GM23248 (cell line): ENCODE measurements around the gene APOM. TPM values are rescaled to one million over a fixed set of nuclear protein-coding genes. Genes with fewer than 3 reads are reported as not detected.
A peak's percentile ranks its signal among the peaks of the same experiment; 100 is the strongest.

Experiments
- DNase-seq: peaks from one replicate; pipeline ENCODE4 v3.0.0-alpha.2; 2015
- H2AFZ ChIP-seq: fragments of 200-600 bp; sonication (generic); 2 replicates; pipeline ENCODE4 v1.6.1; 2016; ENCODE audit warnings: antibody characterized with exemption
- H3F3A ChIP-seq: fragments of 200-600 bp; sonication (generic); 2 replicates; pipeline ENCODE4 v1.6.1; 2016; ENCODE audit warnings: mild to moderate bottlenecking, antibody characterized with exemption, mixed run types; ENCODE audit not compliant: insufficient read depth
- H3K27ac ChIP-seq: fragments of 200-600 bp; sonication (generic); 2 replicates; pipeline ENCODE4 v1.5.1; 2016; ENCODE audit warnings: mild to moderate bottlenecking
- H3K27me3 ChIP-seq: fragments of 200-600 bp; sonication (generic); replicated peaks from 2 replicates; pipeline ENCODE4 v1.6.1; 2016; ENCODE audit warnings: mild to moderate bottlenecking; ENCODE audit not compliant: insufficient read depth
- H3K36me3 ChIP-seq: fragments of 200-600 bp; sonication (generic); 2 replicates; pipeline ENCODE4 v1.6.1; 2016; ENCODE audit warnings: low read depth, mild to moderate bottlenecking
- H3K4me1 ChIP-seq: fragments of 200-600 bp; sonication (generic); 2 replicates; pipeline ENCODE4 v1.6.1; 2016; ENCODE audit warnings: mild to moderate bottlenecking; ENCODE audit not compliant: insufficient read depth
- H3K4me2 ChIP-seq: fragments of 200-600 bp; sonication (generic); one replicate; pipeline ENCODE4 v1.6.1; 2016; ENCODE audit warnings: mild to moderate bottlenecking; ENCODE audit not compliant: unreplicated experiment
- H3K4me3 ChIP-seq: fragments of 200-600 bp; sonication (generic); 2 replicates; pipeline ENCODE4 v1.5.1; 2016; ENCODE audit warnings: mild to moderate bottlenecking
- H3K79me2 ChIP-seq: fragments of 200-600 bp; sonication (generic); 2 replicates; pipeline ENCODE4 v1.6.1; 2016; ENCODE audit warnings: mild to moderate bottlenecking; ENCODE audit not compliant: insufficient read depth
- H3K9ac ChIP-seq: fragments of 200-600 bp; sonication (generic); 2 replicates; pipeline ENCODE4 v1.6.1; 2016; ENCODE audit warnings: mild to moderate bottlenecking
- H3K9me2 ChIP-seq: fragments of 200-600 bp; sonication (generic); 2 replicates; pipeline ENCODE4 v1.6.1; 2016; ENCODE audit warnings: mixed run types, mild to moderate bottlenecking, moderate library complexity; ENCODE audit not compliant: insufficient read depth
- H3K9me3 ChIP-seq: fragments of 200-600 bp; sonication (generic); one replicate; pipeline ENCODE4 v1.6.1; 2017; ENCODE audit warnings: low read depth
- H4K20me1 ChIP-seq: fragments of 200-600 bp; sonication (generic); 2 replicates; pipeline ENCODE4 v1.6.0; 2016; ENCODE audit not compliant: insufficient read depth
- EZH2 ChIP-seq: fragments of 200-600 bp; sonication (generic); IDR thresholded peaks from 2 replicates; pipeline ENCODE4 v1.6.1; 2018; ENCODE audit warnings: antibody characterized with exemption, mild to moderate bottlenecking; ENCODE audit not compliant: insufficient read depth, poor library complexity, severe bottlenecking
- EZH2phosphoT487 ChIP-seq: fragments of 200-600 bp; sonication (generic); IDR thresholded peaks from 2 replicates; pipeline ENCODE4 v1.6.1; 2018; ENCODE audit warnings: antibody characterized with exemption, moderate library complexity, mild to moderate bottlenecking, low read depth; ENCODE audit not compliant: insufficient read depth
- WGBS, 2 experiments: methylation state at CpG; one replicate each; pipeline ENCODE4 v1.1.6; 2015 to 2017; ENCODE audit warnings: low lambda C conversion rate in 2 of 2, low coverage in 1 of 2; ENCODE audit errors: missing lambda C conversion rate in 2 of 2; 5-methylcytosine and 5-hydroxymethylcytosine counted together
- in situ Hi-C: fragments of 300-500 bp; cut with MboI; formaldehyde crosslinking; loops from 2 replicates; pipeline ENCODE4 v1.15.0; 2020
- polyA plus RNA-seq: library from polyadenylated mRNA; unstranded; fragments of >200 nt; fragmentation: Nextera tagmentation; extraction: Ambion mirVana; gene quantifications from 2 replicates; pipeline ENCODE4 v1.2.1, GENCODE V29; 2016
- total RNA-seq: library from RNA; depleted of rRNA; stranded (reverse); fragments of >200 nt; shearing (Covaris generic); gene quantifications from 2 replicates; pipeline ENCODE4 v1.2.3, GENCODE V29; 2014

The APOM gene
- total and polyA plus RNA-seq, 2 experiments from 2014 or later, result 0.76 to 5.9 TPM

DNA sequence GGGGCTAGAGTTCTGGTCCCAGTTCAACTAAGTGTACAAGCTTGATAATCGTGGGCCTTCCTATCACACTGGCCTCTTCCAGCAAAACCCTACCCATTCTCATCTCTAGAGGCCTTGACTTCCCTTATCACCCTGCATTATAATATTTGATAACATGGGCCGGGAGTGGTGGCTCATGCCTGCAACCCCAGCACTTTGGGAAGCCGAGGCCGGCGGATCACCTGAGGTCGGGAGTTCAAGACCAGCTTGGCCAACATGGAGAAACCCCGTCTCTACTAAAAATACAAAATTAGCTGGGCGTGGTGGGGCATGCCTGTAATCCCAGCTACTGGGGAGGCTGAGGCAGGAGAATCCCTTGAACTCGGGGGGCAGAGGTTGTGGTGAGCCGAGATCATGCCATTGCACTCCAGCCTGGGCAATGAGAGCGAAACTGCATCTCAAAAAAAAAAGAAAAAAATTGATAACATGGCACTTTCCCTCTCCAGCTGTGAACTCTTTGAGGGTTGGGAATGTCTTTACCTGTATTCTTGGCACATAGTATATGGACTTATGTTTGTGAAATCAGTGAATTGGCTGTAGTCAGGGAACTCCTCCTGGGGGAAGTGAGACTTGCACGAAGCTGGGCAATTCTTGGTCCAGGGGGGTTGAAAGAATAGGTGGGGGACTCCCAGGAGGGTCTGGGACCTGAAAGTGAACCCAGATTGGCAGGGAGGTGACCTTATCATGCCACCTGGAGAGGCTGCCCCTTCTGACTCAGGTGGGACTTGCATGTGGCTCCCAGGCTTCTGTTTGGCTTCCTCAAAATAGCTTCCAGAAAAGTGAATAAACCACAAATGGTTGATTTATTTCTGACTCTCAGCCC is 5.8 kb downstream of the APOM start:
- Histone ChIP-seq H3F3A (peaks cover 33% of the 10 kb centered on the region), H3K4me1 (peaks cover 24% of the 10 kb centered on the region), H3K4me3 (peak overlapping the region; percentile 91), H3K9me2 (no peaks in the 10 kb centered on the region), H3K79me2 (peaks cover 82% of the 10 kb centered on the region), H4K20me1 (no peaks in the 10 kb centered on the region), H3K27ac (peak overlapping the region; percentile 76), H2AFZ (peak overlapping the region; percentile 80), H3K9me3 (no peaks in the 10 kb centered on the region), H3K4me2 (peak overlapping the region; percentile 97), H3K27me3 (no peaks in the 10 kb centered on the region), H3K9ac (peak overlapping the region; percentile 88), H3K36me3 (no peaks in the 10 kb centered on the region)
- TF ChIP-seq EZH2phosphoT487 (no peak), EZH2 (no peak)
- WGBS, 2 experiments, result 84 to 89% methylated on average over 12 of the region's 12 CpGs
- DNase-seq, result no peak
- in situ Hi-C loops, result no loop called here

GRCh38 chr6:31662124-31662723 is 6.5 kb downstream of the APOM start:
- H3K27me3 ChIP-seq, result no peaks in the 10 kb centered on the region
- H3K9me3 ChIP-seq, result no peaks in the 10 kb centered on the region
- no peak for TF ChIP-seq EZH2
- TF ChIP-seq EZH2phosphoT487, result no peak
- no peaks in the 10 kb centered on the region for H3K9me2 ChIP-seq
- no peak overlapping the region for H3K4me3 ChIP-seq
- no peak overlapping the region for H3K27ac ChIP-seq
- H3K4me2 ChIP-seq, result no peak overlapping the region
- peaks cover 1% of the 10 kb centered on the region; the same call in 1 of the 2 replicates for H3K36me3 ChIP-seq
- H2AFZ ChIP-seq, result no peak overlapping the region
- H3K9ac ChIP-seq, result no peak overlapping the region
- H3K79me2 ChIP-seq, result peaks cover 82% of the 10 kb centered on the region
- DNase-seq, result no peak
- 75 to 76% methylated on average over 12 of the region's 12 CpGs for WGBS, 2 experiments
- peaks cover 29% of the 10 kb centered on the region for H3K4me1 ChIP-seq
- H4K20me1 ChIP-seq, result no peaks in the 10 kb centered on the region
- in situ Hi-C loops, result no loop called here
- H3F3A ChIP-seq, result peaks cover 38% of the 10 kb centered on the region

DNA sequence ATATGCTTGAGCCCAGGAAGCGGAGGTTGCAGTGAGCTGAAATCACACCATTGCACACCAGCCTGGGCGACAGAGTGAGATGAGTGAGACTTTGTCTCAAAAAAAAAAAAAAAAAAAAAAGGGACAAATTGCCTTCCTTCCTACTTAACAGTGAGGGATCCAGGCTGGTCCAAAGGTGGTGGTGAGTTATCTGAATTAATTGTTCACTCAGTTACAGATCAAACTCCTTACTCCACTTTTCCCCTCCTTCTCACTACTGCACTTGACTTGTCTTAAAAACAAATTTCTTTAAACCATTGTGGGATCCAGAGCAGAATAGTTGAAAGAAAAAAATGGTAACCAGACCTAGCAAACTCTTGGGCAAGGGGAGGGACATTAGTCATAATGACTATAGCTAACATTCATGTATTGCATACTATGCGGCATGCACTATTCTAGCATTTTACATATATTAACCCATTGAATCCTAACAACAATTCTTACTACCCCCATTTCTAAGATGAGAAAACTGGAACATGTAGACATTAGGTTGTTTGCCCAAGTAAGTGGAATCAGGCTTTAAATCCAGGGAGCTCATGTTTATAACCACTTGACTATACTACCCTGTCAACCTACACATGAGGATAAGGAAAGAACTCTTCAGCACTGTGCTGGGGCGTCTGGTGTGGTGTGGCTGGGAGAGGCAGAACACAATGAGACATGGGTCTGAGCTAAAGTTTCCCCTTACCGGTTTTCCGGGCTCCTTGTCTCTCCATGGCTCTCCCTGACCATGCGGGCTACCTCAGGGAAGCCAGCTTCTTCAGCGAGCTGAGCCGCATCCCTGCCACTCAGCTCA is 7.6 kb downstream of the APOM start:
- no peaks in the 10 kb centered on the region for H3K9me3 ChIP-seq
- no peaks in the 10 kb centered on the region for H3K27me3 ChIP-seq
- no peak overlapping the region for H2AFZ ChIP-seq
- peaks cover 29% of the 10 kb centered on the region for H3K4me1 ChIP-seq
- no peaks in the 10 kb centered on the region for H3K9me2 ChIP-seq
- no peak for TF ChIP-seq EZH2
- TF ChIP-seq EZH2phosphoT487, result no peak
- peaks cover 9% of the 10 kb centered on the region; the same call in 1 of the 2 replicates for H3K36me3 ChIP-seq
- DNase-seq, result peak; percentile 72
- WGBS, 2 experiments, result 20 to 29% methylated on average over 7 to 9 of the region's 9 CpGs
- peaks cover 82% of the 10 kb centered on the region for H3K79me2 ChIP-seq
- in situ Hi-C loops, result no loop called here
- H3K4me3 ChIP-seq, result peak overlapping the region; percentile 89
- H3F3A ChIP-seq, result peaks cover 38% of the 10 kb centered on the region
- H3K9ac ChIP-seq, result peak overlapping the region; percentile 93
- peak overlapping the region; percentile 93 for H3K4me2 ChIP-seq
- H4K20me1 ChIP-seq, result no peaks in the 10 kb centered on the region
- H3K27ac ChIP-seq, result peak overlapping the region; percentile 87

GRCh38 chr6:31663961-31664789 is 8.5 kb downstream of the APOM start:
- Histone ChIP-seq H3K27me3 (no peaks in the 10 kb centered on the region), H3K27ac (peak overlapping the region; percentile 87), H3K4me2 (peak overlapping the region; percentile 93), H3K9ac (peak overlapping the region; percentile 93), H3F3A (peaks cover 38% of the 10 kb centered on the region), H3K9me2 (no peaks in the 10 kb centered on the region), H4K20me1 (no peaks in the 10 kb centered on the region), H3K36me3 (peaks cover 9% of the 10 kb centered on the region), H3K4me3 (peak overlapping the region; percentile 89), H3K79me2 (peaks cover 82% of the 10 kb centered on the region), H2AFZ (peak overlapping the region; percentile 71), H3K9me3 (no peaks in the 10 kb centered on the region), H3K4me1 (peaks cover 24% of the 10 kb centered on the region)
- TF ChIP-seq EZH2, result no peak
- in situ Hi-C loops, result no loop called here
- WGBS, 2 experiments, result 1 to 2% methylated on average over 13 to 17 of the region's 17 CpGs
- DNase-seq, result peak; percentile 90
